Panc1 (cell line): ENCODE measurements around the gene ZNF474.

Experiments
- CTCF ChIP-seq: fragments of 450-650 bp; IDR thresholded peaks from 2 replicates; pipeline ENCODE4 v1.5.1; 2017; ENCODE audit warnings: mild to moderate bottlenecking
- POLR2AphosphoS5 ChIP-seq: IDR thresholded peaks from 2 replicates; pipeline ENCODE4 v1.6.1; 2012; ENCODE audit warnings: mild to moderate bottlenecking, low read depth, low read length, moderate library complexity
- REST ChIP-seq, 2 experiments: IDR thresholded peaks; 2 replicates each; pipeline ENCODE4 v1.6.1; 2011 to 2012; ENCODE audit warnings: low read depth in 2 of 2, control low read depth in 1 of 2, low read length in 1 of 2, mild to moderate bottlenecking in 1 of 2, moderate library complexity in 1 of 2; ENCODE audit not compliant: insufficient read depth in 1 of 2
- SIN3A ChIP-seq: IDR thresholded peaks from 2 replicates; pipeline ENCODE4 v1.6.1; 2012; ENCODE audit warnings: low read depth, mild to moderate bottlenecking, low read length, moderate library complexity, borderline replicate concordance; ENCODE audit not compliant: insufficient read depth
- TCF7L2 ChIP-seq: IDR thresholded peaks from 2 replicates; pipeline ENCODE4 v1.6.1; 2011; ENCODE audit warnings: mild to moderate bottlenecking, low read depth, low read length, inconsistent platforms

- no peak for TF ChIP-seq CTCF
- no peak for TF ChIP-seq POLR2AphosphoS5
- TF ChIP-seq TCF7L2: no peak
- no peak for TF ChIP-seq SIN3A
- no peak for TF ChIP-seq REST (IDR thresholded peaks at IDR 0.05; ENCODE audit: insufficient read depth in 1 of 2, low read depth in 2 of 2, low read length in 1 of 2)
Observed at GRCh38 chr5:122169350-122170103, 40.2 kb downstream of the ZNF474 start.
